NCI-H345 treated with DMSO at 0.1 percent for 48 hours (cell line): ENCODE data around the gene IL10.

ENCODE experiments used
- DNase-seq: peaks from one replicate; lab custom pipeline; 2025; ENCODE audit not compliant: unreplicated experiment; lab: John Stamatoyannopoulos, UW

Gene IL10

GRCh38 chr1:206772243-206772937 is at the start of gene IL10:
Gene IL10, minus strand, starts transcription at chr1:206772494. Its CDS starts 59 bp downstream, at chr1:206772435.
- DNase-seq = no peak

- DNase-seq = peak; percentile 60
Observed at GRCh38 chr1:206821493-206821892, 49.2 kb upstream of the IL10 start.

- no peak for DNase-seq
Observed at GRCh38 chr1:206816390-206817287, 44.3 kb upstream of the IL10 start.

- DNase-seq = no peak
Observed at GRCh38 chr1:206814716-206815341, 42.5 kb upstream of the IL10 start.

- no peak for DNase-seq
Observed at GRCh38 chr1:206812471-206812870, 40.2 kb upstream of the IL10 start.

- no peak for DNase-seq
Observed at GRCh38 chr1:206809504-206810084, 37.3 kb upstream of the IL10 start.

- DNase-seq = no peak
Observed at GRCh38 chr1:206808615-206809014, 36.3 kb upstream of the IL10 start.

GRCh38 chr1:206805357-206805756 is 33.1 kb upstream of the IL10 start:
- DNase-seq = no peak

- DNase-seq = no peak
Observed at GRCh38 chr1:206804156-206804737, 32.0 kb upstream of the IL10 start.

GRCh38 chr1:206803221-206803730 is 31.0 kb upstream of the IL10 start:
- no peak for DNase-seq

GRCh38 chr1:206802401-206802800 is 30.1 kb upstream of the IL10 start:
- DNase-seq = no peak

GRCh38 chr1:206801467-206801866 is 29.2 kb upstream of the IL10 start:
- no peak for DNase-seq

GRCh38 chr1:206800891-206801290 is 28.6 kb upstream of the IL10 start:
- no peak for DNase-seq

GRCh38 chr1:206800411-206800810 is 28.1 kb upstream of the IL10 start:
- no peak for DNase-seq

GRCh38 chr1:206799311-206799710 is 27.0 kb upstream of the IL10 start:
- no peak for DNase-seq

- DNase-seq = no peak
Observed at GRCh38 chr1:206798384-206798996, 26.2 kb upstream of the IL10 start.

- no peak for DNase-seq
Observed at GRCh38 chr1:206797534-206798383, 25.5 kb upstream of the IL10 start.

- DNase-seq = no peak
Observed at GRCh38 chr1:206796981-206797402, 24.7 kb upstream of the IL10 start.

GRCh38 chr1:206796116-206796515 is 23.8 kb upstream of the IL10 start:
- no peak for DNase-seq
